ENCODE results near the gene FMNL3.

DNA sequence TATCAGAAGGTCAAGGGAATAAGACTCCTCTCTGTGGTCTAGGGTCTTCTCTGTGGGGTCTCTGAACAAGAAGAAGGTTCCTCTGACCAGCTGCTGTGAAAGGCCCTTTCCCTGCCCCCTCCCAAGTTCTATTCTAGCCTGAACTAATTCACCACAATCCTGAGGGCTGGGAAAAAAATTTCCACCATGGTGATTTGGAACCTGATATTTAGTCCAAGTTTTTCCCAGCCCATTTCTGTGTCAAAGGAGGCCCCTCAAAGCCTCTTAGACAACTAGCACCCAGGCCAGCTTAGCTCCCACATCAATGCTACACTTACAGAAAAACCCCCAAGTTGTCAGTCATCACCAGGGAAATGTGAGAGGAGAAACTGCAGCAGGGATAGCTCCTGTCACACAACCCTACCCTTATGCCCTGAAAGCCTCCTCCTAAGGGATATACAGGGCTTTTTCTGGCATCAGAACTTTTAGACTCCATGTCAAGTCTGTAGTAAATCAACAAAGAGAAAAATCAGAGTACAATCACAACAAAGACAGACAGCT lies 4.5 kb downstream of the FMNL3 start:
- TF ChIP-seq POLR2A (IDR thresholded peaks at IDR 0.05) = no peak
- TF ChIP-seq CTCF (IDR thresholded peaks at IDR 0.05) = no peak
